A549 (cell line): ENCODE measurements around the gene CFAP61.

Experiments
- BCL3 ChIP-seq: fragments of >200 bp; sonication (Bioruptor Twin); formaldehyde crosslinking; IDR thresholded peaks from 3 replicates; pipeline ENCODE4 v1.6.1; 2016
- CTCF ChIP-seq: fragments of >200 bp; sonication (Bioruptor Twin); formaldehyde crosslinking; IDR thresholded peaks from 3 replicates; pipeline ENCODE4 v1.5.1; 2016
- ELK1 ChIP-seq: fragments of 150-350 bp; IDR thresholded peaks from 2 replicates; pipeline ENCODE4 v1.6.1; 2014; ENCODE audit warnings: low read depth, mild to moderate bottlenecking, low read length
- EP300 ChIP-seq, 2 experiments: fragments of >200 bp; sonication (Bioruptor Twin); formaldehyde crosslinking; IDR thresholded peaks; 2 replicates in 1 of 2; 3 replicates in 1 of 2; pipeline ENCODE4 v1.6.1; 2016 to 2017
- KDM5A ChIP-seq: fragments of 200-600 bp; sonication (generic); IDR thresholded peaks from 2 replicates; pipeline ENCODE4 v1.6.1; 2016; ENCODE audit warnings: antibody characterized with exemption, mild to moderate bottlenecking
- RCOR1 ChIP-seq: fragments of 150-350 bp; IDR thresholded peaks from 2 replicates; pipeline ENCODE4 v1.6.1; 2014; ENCODE audit warnings: antibody characterized with exemption, low read length, low read depth
- RFX5 ChIP-seq: fragments of 450-650 bp; IDR thresholded peaks from 2 replicates; pipeline ENCODE4 v1.7.1; 2014; ENCODE audit warnings: antibody characterized with exemption, mild to moderate bottlenecking, moderate library complexity
- SMC3 ChIP-seq: fragments of >200 bp; sonication (Bioruptor Twin); formaldehyde crosslinking; IDR thresholded peaks from 3 replicates; pipeline ENCODE4 v1.6.1; 2018; ENCODE audit warnings: inconsistent platforms
- TP53 ChIP-seq: fragments of 250-450 bp; sonication (Bioruptor Pico); IDR thresholded peaks from 2 replicates; pipeline ENCODE4 v1.5.0; 2021; ENCODE audit warnings: mild to moderate bottlenecking, moderate library complexity
- USF2 ChIP-seq: fragments of 450-650 bp; IDR thresholded peaks from 2 replicates; pipeline ENCODE4 v1.6.1; 2014; ENCODE audit warnings: antibody characterized with exemption

GRCh38 chr20:20223981-20224380 is 171.6 kb downstream of the CFAP61 start:
- TF ChIP-seq CTCF, result no peak
- no peak for TF ChIP-seq TP53
- TF ChIP-seq USF2, result no peak
- no peak for TF ChIP-seq BCL3
- no peak for TF ChIP-seq KDM5A
- no peak for TF ChIP-seq EP300 (IDR thresholded peaks at IDR 0.05)
- no peak for TF ChIP-seq RCOR1
- no peak for TF ChIP-seq ELK1
- TF ChIP-seq RFX5, result no peak
- no peak for TF ChIP-seq SMC3
